Chondrocyte (in vitro differentiated cells): ENCODE measurements around the gene CNOT1. TPM values are rescaled to one million over a fixed set of nuclear protein-coding genes. Genes with fewer than 3 reads are reported as not detected.

Experiments used
- DNase-seq: peaks from one replicate; pipeline ENCODE4 v3.0.0; 2021; ENCODE audit warnings: mixed read lengths, low spot score
- H3K27ac Mint-ChIP-seq: one replicate; pipeline ENCODE4 v1.8.0; 2021; ENCODE audit warnings: mild to moderate bottlenecking, moderate library complexity, mixed read lengths; ENCODE audit not compliant: unreplicated experiment
- H3K27me3 Mint-ChIP-seq: 2 replicates; pipeline ENCODE4 v1.8.0; 2021; ENCODE audit warnings: low read depth, mixed read lengths
- H3K36me3 Mint-ChIP-seq: 2 replicates; pipeline ENCODE4 v1.8.0; 2021; ENCODE audit warnings: low read depth, mixed read lengths
- H3K4me1 Mint-ChIP-seq: 2 replicates; pipeline ENCODE4 v1.8.0; 2021; ENCODE audit warnings: low read depth, mild to moderate bottlenecking, mixed read lengths
- H3K4me3 Mint-ChIP-seq: one replicate; pipeline ENCODE4 v1.8.0; 2021; ENCODE audit warnings: mild to moderate bottlenecking, moderate library complexity, mixed read lengths; ENCODE audit not compliant: unreplicated experiment
- H3K9me3 Mint-ChIP-seq: 2 replicates; pipeline ENCODE4 v1.8.0; 2021; ENCODE audit warnings: low read depth, mixed read lengths
- CTCF ChIP-seq: fragments of 200-600 bp; sonication (generic); IDR thresholded peaks from 2 replicates; pipeline ENCODE4 v1.5.0; 2021; ENCODE audit warnings: antibody characterized with exemption, mild to moderate bottlenecking, moderate library complexity
- total RNA-seq: library from RNA; stranded (reverse); gene quantifications from 3 replicates; pipeline ENCODE4 v1.2.1, GENCODE V29; 2021

Gene CNOT1
- total RNA-seq, 1 donor from 2014 or later = 89.3 TPM

GRCh38 chr16:58498341-58499091, 131.1 kb downstream of the CNOT1 start:
- no peak overlapping the region for H3K27ac Mint-ChIP-seq
- no peaks in the 10 kb centered on the region for H3K27me3 Mint-ChIP-seq
- peaks cover 27% of the 10 kb centered on the region for H3K4me1 Mint-ChIP-seq
- no peaks in the 10 kb centered on the region for H3K36me3 Mint-ChIP-seq
- H3K9me3 Mint-ChIP-seq = no peaks in the 10 kb centered on the region
- DNase-seq = peak; percentile 81
- no peak for TF ChIP-seq CTCF
- no peak overlapping the region for H3K4me3 Mint-ChIP-seq

GRCh38 chr16:58497935-58498334, 131.7 kb downstream of the CNOT1 start:
- H3K4me3 Mint-ChIP-seq = no peak overlapping the region
- peaks cover 2% of the 10 kb centered on the region for H3K27me3 Mint-ChIP-seq
- H3K9me3 Mint-ChIP-seq = no peaks in the 10 kb centered on the region
- H3K4me1 Mint-ChIP-seq = peaks cover 27% of the 10 kb centered on the region
- no peak for TF ChIP-seq CTCF
- peak; percentile 57 for DNase-seq
- H3K27ac Mint-ChIP-seq = no peak overlapping the region
- H3K36me3 Mint-ChIP-seq = no peaks in the 10 kb centered on the region

GRCh38 chr16:58497468-58497867, 132.2 kb downstream of the CNOT1 start:
- peaks cover 27% of the 10 kb centered on the region for H3K4me1 Mint-ChIP-seq
- H3K9me3 Mint-ChIP-seq = no peaks in the 10 kb centered on the region
- no peaks in the 10 kb centered on the region for H3K36me3 Mint-ChIP-seq
- peaks cover 2% of the 10 kb centered on the region for H3K27me3 Mint-ChIP-seq
- no peak overlapping the region for H3K4me3 Mint-ChIP-seq
- H3K27ac Mint-ChIP-seq = no peak overlapping the region
- no peak for DNase-seq
- no peak for TF ChIP-seq CTCF

- Mint-ChIP-seq H3K27ac (peak overlapping the region; percentile 90), H3K9me3 (no peaks in the 10 kb centered on the region), H3K4me1 (peaks cover 20% of the 10 kb centered on the region), H3K36me3 (no peaks in the 10 kb centered on the region), H3K4me3 (peak overlapping the region; percentile 52), H3K27me3 (peaks cover 2% of the 10 kb centered on the region)
- TF ChIP-seq CTCF = no peak
- peak; percentile 75 for DNase-seq
Measured at GRCh38 chr16:58495521-58496331, 133.9 kb downstream of the CNOT1 start.

GRCh38 chr16:58494981-58495520, 134.6 kb downstream of the CNOT1 start:
- H3K4me3 Mint-ChIP-seq = peak overlapping the region; percentile 52
- TF ChIP-seq CTCF = peak; percentile 80
- H3K4me1 Mint-ChIP-seq = peaks cover 13% of the 10 kb centered on the region
- H3K27ac Mint-ChIP-seq = peak overlapping the region; percentile 90
- no peak for DNase-seq
- no peaks in the 10 kb centered on the region for H3K9me3 Mint-ChIP-seq
- H3K36me3 Mint-ChIP-seq = no peaks in the 10 kb centered on the region
- peaks cover 2% of the 10 kb centered on the region for H3K27me3 Mint-ChIP-seq
